IMR-90 (cell line): ENCODE measurements around the gene ZG16. TPM values are rescaled to one million over a fixed set of nuclear protein-coding genes. Genes with fewer than 3 reads are reported as not detected.

ENCODE experiments used
- ATAC-seq: fragments of 200-7000 bp; cut with Tn5 transposase; 2 replicates; pipeline ENCODE4 v1.9.1; 2020; ENCODE audit warnings: low read depth, mild to moderate bottlenecking, moderate library complexity
- BruUV-seq: library from RNA; stranded (reverse); fragments of 400-500 nt; replicated peaks from 2 replicates; lab custom pipeline; 2021; lab: Mats Ljungman, UMichigan
- CTCF ChIA-PET: fragments of 300-600 bp; formaldehyde crosslinking; extraction: SDS; loops from one replicate; lab custom pipeline; 2021; ENCODE audit warnings: antibody characterized with exemption; lab: Yijun Ruan, JAX
- POLR2A ChIA-PET: fragments of 300-600 bp; sonication (Branson Sonifier 250); formaldehyde crosslinking; loops from one replicate; lab custom pipeline; 2022; ENCODE audit warnings: antibody characterized with exemption; ENCODE audit not compliant: unreplicated experiment; lab: Charles Lee
- DNase-seq: peaks from one replicate; pipeline ENCODE4 v3.0.0; 2013
- H2AFZ ChIP-seq: replicated peaks from 2 replicates; pipeline ENCODE3; 2013; ENCODE audit warnings: low read length, mild to moderate bottlenecking; ENCODE audit not compliant: poor library complexity
- H2AK5ac ChIP-seq: 2 replicates; pipeline ENCODE4 v1.6.1; 2013; ENCODE audit warnings: low read depth, low read length, inconsistent platforms
- H2AK9ac ChIP-seq: replicated peaks from 2 replicates; pipeline ENCODE3; 2013; ENCODE audit warnings: mild to moderate bottlenecking, low read depth, low read length, moderate library complexity; ENCODE audit not compliant: poor library complexity
- H2BK120ac ChIP-seq: 2 replicates; pipeline ENCODE4 v1.6.1; 2013; ENCODE audit warnings: low read depth, low read length, inconsistent platforms
- H2BK15ac ChIP-seq: 3 replicates; pipeline ENCODE4 v1.6.1; 2013; ENCODE audit warnings: low read depth, low read length, inconsistent platforms
- H2BK20ac ChIP-seq: 2 replicates; pipeline ENCODE4 v1.6.1; 2013; ENCODE audit warnings: low read depth, mild to moderate bottlenecking, inconsistent platforms, low read length, moderate library complexity
- H2BK5ac ChIP-seq: 2 replicates; pipeline ENCODE4 v1.6.1; 2013; ENCODE audit warnings: mild to moderate bottlenecking, low read depth, low read length, inconsistent platforms; ENCODE audit not compliant: poor library complexity, severe bottlenecking
- H3K14ac ChIP-seq: replicated peaks from 2 replicates; pipeline ENCODE4 v1.6.1; 2013; ENCODE audit warnings: low read depth, low read length, inconsistent platforms
- H3K18ac ChIP-seq: 2 replicates; pipeline ENCODE4 v1.6.1; 2013; ENCODE audit warnings: low read depth, low read length, control low read depth
- H3K23ac ChIP-seq: 2 replicates; pipeline ENCODE4 v1.6.1; 2013; ENCODE audit warnings: low read depth, low read length, inconsistent platforms
- H3K27ac ChIP-seq: 2 replicates; pipeline ENCODE4 v1.5.1; 2013; ENCODE audit warnings: mild to moderate bottlenecking, control low read depth, low read length; ENCODE audit not compliant: insufficient read depth
- H3K27me3 ChIP-seq: 2 replicates; pipeline ENCODE4 v1.6.1; 2013; ENCODE audit warnings: low read length; ENCODE audit not compliant: control insufficient read depth, insufficient read depth
- H3K36me3 ChIP-seq: 2 replicates; pipeline ENCODE4 v1.6.1; 2013; ENCODE audit warnings: low read length, mixed read lengths; ENCODE audit not compliant: control insufficient read depth, insufficient read depth
- H3K4ac ChIP-seq: 2 replicates; pipeline ENCODE4 v1.6.1; 2013; ENCODE audit warnings: low read depth, low read length, inconsistent platforms
- H3K4me1 ChIP-seq: 2 replicates; pipeline ENCODE4 v1.6.1; 2013; ENCODE audit warnings: low read length, mixed read lengths; ENCODE audit not compliant: control insufficient read depth, insufficient read depth
- H3K4me2 ChIP-seq: 2 replicates; pipeline ENCODE4 v1.6.1; 2013; ENCODE audit warnings: low read depth, mild to moderate bottlenecking, control low read depth, low read length, moderate library complexity
- H3K4me3 ChIP-seq: 2 replicates; pipeline ENCODE4 v1.5.1; 2013; ENCODE audit warnings: low read depth, mild to moderate bottlenecking, control low read depth, low read length, moderate library complexity; ENCODE audit not compliant: insufficient read depth
- H3K56ac ChIP-seq: 2 replicates; pipeline ENCODE4 v1.6.1; 2013; ENCODE audit warnings: low read length, inconsistent platforms; ENCODE audit not compliant: insufficient read depth; ENCODE audit errors: extremely low read depth
- H3K79me1 ChIP-seq, 2 experiments: 2 replicates each; pipeline ENCODE4 v1.6.1; 2013; ENCODE audit warnings: low read length in 2 of 2, inconsistent platforms in 1 of 2, low read depth in 1 of 2
- H3K9ac ChIP-seq: 2 replicates; pipeline ENCODE4 v1.6.1; 2013; ENCODE audit warnings: low read depth, low read length, control low read depth
- H3K9me1 ChIP-seq: 2 replicates; pipeline ENCODE4 v1.6.1; 2013; ENCODE audit warnings: low read length, inconsistent platforms; ENCODE audit not compliant: insufficient read depth
- H3K9me3 ChIP-seq: 2 replicates; pipeline ENCODE4 v1.6.1; 2013; ENCODE audit warnings: low read length; ENCODE audit not compliant: control insufficient read depth, insufficient read depth
- H4K20me1 ChIP-seq: 2 replicates; pipeline ENCODE4 v1.6.1; 2013; ENCODE audit warnings: low read length, inconsistent platforms; ENCODE audit not compliant: insufficient read depth
- H4K5ac ChIP-seq: 2 replicates; pipeline ENCODE4 v1.6.1; 2013; ENCODE audit warnings: mild to moderate bottlenecking, low read depth, low read length, control low read depth
- H4K8ac ChIP-seq, 2 experiments: 2 replicates each; pipeline ENCODE4 v1.6.1; 2013; ENCODE audit warnings: low read depth in 2 of 2, low read length in 2 of 2, control low read depth in 1 of 2, inconsistent platforms in 1 of 2
- H4K91ac ChIP-seq: 2 replicates; pipeline ENCODE4 v1.6.1; 2013; ENCODE audit warnings: low read depth, low read length, inconsistent platforms; ENCODE audit not compliant: insufficient read depth
- BHLHE40 ChIP-seq: fragments of 150-350 bp; IDR thresholded peaks from 2 replicates; pipeline ENCODE4 v1.6.1; 2016; ENCODE audit warnings: mild to moderate bottlenecking, low read depth, low read length
- CEBPB ChIP-seq: IDR thresholded peaks from 2 replicates; pipeline ENCODE4 v1.6.1; 2012; ENCODE audit warnings: low read depth, low read length, improper control_type of control experiment
- CHD1 ChIP-seq: IDR thresholded peaks from 2 replicates; pipeline ENCODE4 v1.6.1; 2012; ENCODE audit warnings: low read depth, low read length, improper control_type of control experiment
- FOS ChIP-seq: fragments of 150-350 bp; IDR thresholded peaks from 2 replicates; pipeline ENCODE4 v1.6.1; 2016; ENCODE audit warnings: low read depth, low read length
- MAFK ChIP-seq: IDR thresholded peaks from 2 replicates; pipeline ENCODE4 v1.6.1; 2012; ENCODE audit warnings: low read depth, low read length, improper control_type of control experiment
- MAZ ChIP-seq: IDR thresholded peaks from 2 replicates; pipeline ENCODE4 v1.6.1; 2012; ENCODE audit warnings: low read depth, mild to moderate bottlenecking, low read length, improper control_type of control experiment, moderate library complexity, borderline replicate concordance
- MXI1 ChIP-seq: IDR thresholded peaks from 2 replicates; pipeline ENCODE4 v1.6.1; 2012; ENCODE audit warnings: low read depth, mild to moderate bottlenecking, low read length, moderate library complexity, borderline replicate concordance
- NFE2L2 ChIP-seq: fragments of 150-350 bp; IDR thresholded peaks from 2 replicates; pipeline ENCODE4 v1.6.1; 2016; ENCODE audit warnings: low read depth, mild to moderate bottlenecking, low read length
- POLR2A ChIP-seq: IDR thresholded peaks from 2 replicates; pipeline ENCODE4 v1.6.1; 2012; ENCODE audit warnings: mild to moderate bottlenecking, low read depth, low read length
- RAD21 ChIP-seq: IDR thresholded peaks from 2 replicates; pipeline ENCODE4 v1.6.1; 2012; ENCODE audit warnings: low read length, improper control_type of control experiment
- RCOR1 ChIP-seq: IDR thresholded peaks from 2 replicates; pipeline ENCODE4 v1.6.1; 2012; ENCODE audit warnings: mild to moderate bottlenecking, low read length, improper control_type of control experiment; ENCODE audit not compliant: insufficient replicate concordance
- RFX5 ChIP-seq: IDR thresholded peaks from 2 replicates; pipeline ENCODE4 v1.8.0; 2012; ENCODE audit warnings: low read depth, mild to moderate bottlenecking, low read length, moderate library complexity
- SMC3 ChIP-seq: fragments of 150-350 bp; IDR thresholded peaks from 2 replicates; pipeline ENCODE4 v1.6.1; 2016; ENCODE audit warnings: low read depth, mild to moderate bottlenecking, antibody characterized with exemption, low read length, moderate library complexity
- WGBS, 2 experiments: methylation state at CpG; one replicate each; pipeline versions ENCODE4 v1.1.5 to v1.1.7; 2013; ENCODE audit warnings: missing lambda C conversion rate in 2 of 2; ENCODE audit not compliant: insufficient read length in 1 of 2; ENCODE audit errors: extremely low coverage in 2 of 2; 5-methylcytosine and 5-hydroxymethylcytosine counted together
- dilution Hi-C: fragments of 300-500 bp; cut with HindIII; formaldehyde crosslinking; loops from one replicate; pipeline ENCODE4 v1.14.3; 2018; ENCODE audit warnings: low sequenced_read_pairs; ENCODE audit not compliant: unreplicated experiment
- in situ Hi-C: fragments of 300-500 bp; cut with MboI; formaldehyde crosslinking; loops from 3 replicates; pipeline ENCODE4 v1.14.3; 2019; ENCODE audit warnings: low sequenced_read_pairs, inconsistent platforms, mixed read lengths
- intact Hi-C: fragments of 100-400 bp; cut with micrococcal nuclease; formaldehyde crosslinking; loops from 2 replicates; pipeline ENCODE4 v1.10.0; 2022
- polyA plus RNA-seq, 3 experiments: library from polyadenylated mRNA; depleted of rRNA; stranded (reverse); fragments of >200 nt; gene quantifications; 2 replicates each; pipeline ENCODE4 v1.2.3, GENCODE V29; 2012; ENCODE audit warnings: low replicate concordance in 1 of 3
- total RNA-seq: library from RNA; depleted of rRNA; stranded (reverse); fragments of >200 nt; gene quantifications from 2 replicates; pipeline ENCODE4 v1.2.3, GENCODE V29; 2012
- TF ChIP-seq, protein P1 (sequence below): fragments of 150-350 bp; IDR thresholded peaks from 2 replicates; pipeline ENCODE4 v1.6.1; 2017; ENCODE audit warnings: mild to moderate bottlenecking, antibody characterized with exemption, low read length, low read depth
- TF ChIP-seq, protein P2 (sequence below): fragments of 150-350 bp; IDR thresholded peaks from 2 replicates; pipeline ENCODE4 v1.6.1; 2016; ENCODE audit warnings: low read depth, mild to moderate bottlenecking, low read length, moderate library complexity, borderline replicate concordance
- TF ChIP-seq, protein P3 (sequence below): conservative IDR thresholded peaks from 2 replicates; pipeline ENCODE4 v1.5.1; 2012; ENCODE audit warnings: mild to moderate bottlenecking, low read depth, low read length, improper control_type of control experiment

The ZG16 gene
- total and polyA plus RNA-seq, 2 of the 4 experiments (the other 2 are of a cell fraction), result not detected

DNA sequence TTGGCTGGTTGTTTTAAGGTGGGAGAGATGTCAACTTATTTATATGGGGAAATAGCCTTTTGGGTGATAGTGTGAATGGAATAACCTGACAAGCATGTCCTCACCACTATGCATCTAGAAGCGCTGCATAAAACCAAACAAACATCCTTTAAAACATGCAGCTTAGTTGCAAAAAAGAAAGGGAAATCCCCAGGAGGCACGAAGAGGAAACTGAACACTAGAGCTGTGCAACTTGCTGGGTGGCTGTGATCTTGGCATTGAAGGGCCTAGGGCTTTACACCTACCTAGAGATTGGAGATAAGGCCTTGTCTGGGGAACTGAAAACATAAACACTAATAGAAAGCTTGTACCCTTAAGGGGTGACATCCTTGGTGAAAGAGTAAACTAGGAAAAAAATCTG, 39.5 kb upstream of the ZG16 start:
- Histone ChIP-seq H3K14ac (no peak overlapping the region), H3K9ac (no peak overlapping the region), H3K4me1 (no peaks in the 10 kb centered on the region), H4K5ac (no peak overlapping the region), H4K91ac (no peak overlapping the region), H4K8ac (no peak overlapping the region), H2AFZ (no peak overlapping the region), H4K20me1 (no peaks in the 10 kb centered on the region), H3K27me3 (peaks cover 31% of the 10 kb centered on the region), H3K27ac (no peak overlapping the region), H2BK120ac (no peak overlapping the region), H3K9me3 (peaks cover 2% of the 10 kb centered on the region; the same call in 1 of the 2 replicates), H2BK15ac (no peak overlapping the region), H2AK9ac (no peak overlapping the region), H3K4me2 (no peak overlapping the region), H3K4me3 (no peak overlapping the region), H3K4ac (no peak overlapping the region), H3K56ac (no peak overlapping the region), H3K79me1 (no peaks in the 10 kb centered on the region), H3K23ac (no peak overlapping the region), H3K9me1 (no peaks in the 10 kb centered on the region), H3K36me3 (no peaks in the 10 kb centered on the region), H2BK20ac (no peak overlapping the region), H3K18ac (no peak overlapping the region), H2AK5ac (no peak overlapping the region), H2BK5ac (no peak overlapping the region)
- POLR2A ChIA-PET, result no interaction called here
- in situ Hi-C loops, result no loop called here
- no TSS peak for BruUV-seq
- no peak for TF ChIP-seq RFX5
- TF ChIP-seq NFE2L2, result no peak
- no peak for TF ChIP-seq MAZ
- no peak for TF ChIP-seq POLR2A
- TF ChIP-seq MXI1, result no peak
- TF ChIP-seq, protein P1, sequence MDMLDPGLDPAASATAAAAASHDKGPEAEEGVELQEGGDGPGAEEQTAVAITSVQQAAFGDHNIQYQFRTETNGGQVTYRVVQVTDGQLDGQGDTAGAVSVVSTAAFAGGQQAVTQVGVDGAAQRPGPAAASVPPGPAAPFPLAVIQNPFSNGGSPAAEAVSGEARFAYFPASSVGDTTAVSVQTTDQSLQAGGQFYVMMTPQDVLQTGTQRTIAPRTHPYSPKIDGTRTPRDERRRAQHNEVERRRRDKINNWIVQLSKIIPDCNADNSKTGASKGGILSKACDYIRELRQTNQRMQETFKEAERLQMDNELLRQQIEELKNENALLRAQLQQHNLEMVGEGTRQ, result no peak
- TF ChIP-seq SMC3, result no peak
- no peak for TF ChIP-seq RCOR1
- TF ChIP-seq, protein P2, sequence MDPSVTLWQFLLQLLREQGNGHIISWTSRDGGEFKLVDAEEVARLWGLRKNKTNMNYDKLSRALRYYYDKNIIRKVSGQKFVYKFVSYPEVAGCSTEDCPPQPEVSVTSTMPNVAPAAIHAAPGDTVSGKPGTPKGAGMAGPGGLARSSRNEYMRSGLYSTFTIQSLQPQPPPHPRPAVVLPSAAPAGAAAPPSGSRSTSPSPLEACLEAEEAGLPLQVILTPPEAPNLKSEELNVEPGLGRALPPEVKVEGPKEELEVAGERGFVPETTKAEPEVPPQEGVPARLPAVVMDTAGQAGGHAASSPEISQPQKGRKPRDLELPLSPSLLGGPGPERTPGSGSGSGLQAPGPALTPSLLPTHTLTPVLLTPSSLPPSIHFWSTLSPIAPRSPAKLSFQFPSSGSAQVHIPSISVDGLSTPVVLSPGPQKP, result no peak
- TF ChIP-seq RAD21, result no peak
- no peak for TF ChIP-seq BHLHE40
- TF ChIP-seq CEBPB, result no peak
- TF ChIP-seq FOS, result no peak
- no peak for TF ChIP-seq MAFK
- TF ChIP-seq, protein P3, sequence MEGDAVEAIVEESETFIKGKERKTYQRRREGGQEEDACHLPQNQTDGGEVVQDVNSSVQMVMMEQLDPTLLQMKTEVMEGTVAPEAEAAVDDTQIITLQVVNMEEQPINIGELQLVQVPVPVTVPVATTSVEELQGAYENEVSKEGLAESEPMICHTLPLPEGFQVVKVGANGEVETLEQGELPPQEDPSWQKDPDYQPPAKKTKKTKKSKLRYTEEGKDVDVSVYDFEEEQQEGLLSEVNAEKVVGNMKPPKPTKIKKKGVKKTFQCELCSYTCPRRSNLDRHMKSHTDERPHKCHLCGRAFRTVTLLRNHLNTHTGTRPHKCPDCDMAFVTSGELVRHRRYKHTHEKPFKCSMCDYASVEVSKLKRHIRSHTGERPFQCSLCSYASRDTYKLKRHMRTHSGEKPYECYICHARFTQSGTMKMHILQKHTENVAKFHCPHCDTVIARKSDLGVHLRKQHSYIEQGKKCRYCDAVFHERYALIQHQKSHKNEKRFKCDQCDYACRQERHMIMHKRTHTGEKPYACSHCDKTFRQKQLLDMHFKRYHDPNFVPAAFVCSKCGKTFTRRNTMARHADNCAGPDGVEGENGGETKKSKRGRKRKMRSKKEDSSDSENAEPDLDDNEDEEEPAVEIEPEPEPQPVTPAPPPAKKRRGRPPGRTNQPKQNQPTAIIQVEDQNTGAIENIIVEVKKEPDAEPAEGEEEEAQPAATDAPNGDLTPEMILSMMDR, result no peak
- TF ChIP-seq CHD1, result no peak
- WGBS, 2 experiments, result no CpG with 5 or more reads among the region's 2 CpGs
- dilution Hi-C loops, result no loop called here
- CTCF ChIA-PET, result no interaction called here
- ATAC-seq (no peak), DNase-seq (no peak)
- intact Hi-C loops, result loop anchor here (10.0 kb wide), 1 partner anchor 46 kb away; no protein-coding TSS in a partner anchor
